ENCODE results near the gene MRPS34.
"Not testable (repeated sequence)": the region's sequence is repeated elsewhere in the genome, so short reads cannot be mapped to it uniquely, and the experiment has no call there.

The MRPS34 gene

DNA sequence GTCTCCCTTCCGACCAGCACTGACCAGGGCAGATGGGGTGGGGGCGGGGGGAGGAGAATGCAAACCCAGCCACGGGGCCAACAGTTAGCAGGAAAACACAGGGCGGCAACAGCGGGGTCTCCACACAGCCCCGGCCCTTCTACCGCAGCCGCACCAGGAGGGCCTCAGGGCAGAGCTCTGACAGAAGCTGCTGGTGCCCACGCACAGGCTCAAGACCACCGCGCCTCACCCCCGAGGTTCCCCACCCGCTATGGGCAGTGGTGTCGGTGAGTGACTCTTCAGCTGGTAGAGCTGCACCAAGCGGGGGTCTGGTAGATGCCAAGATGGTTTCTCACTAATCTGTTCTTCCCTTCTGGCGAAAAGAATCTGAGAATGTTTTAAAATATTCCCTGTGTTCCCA, 37.6 kb upstream of the MRPS34 start:
- no peak for TF ChIP-seq CTCF (IDR thresholded peaks at IDR 0.05; ENCODE audit: control insufficient read depth, extremely low read depth, insufficient read depth)
- no peak for DNase-seq (ENCODE audit: low read depth)
- H3K4me3 ChIP-seq (ENCODE audit: low read depth, low read length) = no peak overlapping the region

GRCh38 chr16:1810106-1810505, 37.2 kb upstream of the MRPS34 start:
- TF ChIP-seq CTCF (IDR thresholded peaks at IDR 0.05; ENCODE audit: control insufficient read depth, extremely low read depth, insufficient read depth) = no peak
- H3K4me3 ChIP-seq (ENCODE audit: low read depth, low read length) = no peak overlapping the region
- no peak for DNase-seq (ENCODE audit: low read depth)

DNA sequence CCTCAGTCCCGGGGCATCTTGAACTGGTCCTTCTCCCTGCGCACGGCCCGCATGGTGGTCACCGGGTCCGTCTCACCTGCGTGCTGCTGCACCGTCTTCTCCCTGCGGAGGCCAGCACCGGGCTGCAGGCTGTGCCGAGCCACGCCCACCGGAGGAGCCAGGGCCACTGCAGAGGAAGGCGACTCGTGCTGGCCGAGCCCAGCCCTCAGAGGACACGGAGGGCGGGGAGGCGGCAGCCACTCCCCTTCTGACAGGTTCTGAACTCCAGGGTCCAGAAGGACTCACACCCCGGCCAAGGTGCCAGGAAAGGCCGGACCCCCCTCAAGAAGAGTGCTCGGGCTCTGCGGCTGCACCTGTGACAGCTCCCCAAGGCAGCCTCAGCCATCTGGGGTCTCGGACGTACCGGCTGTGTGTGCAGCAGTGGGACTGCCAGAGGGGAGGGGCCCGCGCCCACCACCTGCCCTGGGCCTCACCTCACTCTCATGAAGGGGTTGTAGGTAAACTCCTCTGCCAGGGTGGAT, 36.4 kb upstream of the MRPS34 start:
- no peak for DNase-seq (ENCODE audit: low read depth)
- H3K4me3 ChIP-seq (ENCODE audit: low read depth, low read length) = no peak overlapping the region
- no peak for TF ChIP-seq CTCF (IDR thresholded peaks at IDR 0.05; ENCODE audit: control insufficient read depth, extremely low read depth, insufficient read depth)

- TF ChIP-seq CTCF (IDR thresholded peaks at IDR 0.05; ENCODE audit: control insufficient read depth, extremely low read depth, insufficient read depth) = no peak
- DNase-seq (ENCODE audit: low read depth) = no peak
- H3K4me3 ChIP-seq (ENCODE audit: low read depth, low read length) = no peak overlapping the region
These were observed 35.8 kb upstream of the MRPS34 start for GRCh38 chr16:1808691-1809090.

DNA sequence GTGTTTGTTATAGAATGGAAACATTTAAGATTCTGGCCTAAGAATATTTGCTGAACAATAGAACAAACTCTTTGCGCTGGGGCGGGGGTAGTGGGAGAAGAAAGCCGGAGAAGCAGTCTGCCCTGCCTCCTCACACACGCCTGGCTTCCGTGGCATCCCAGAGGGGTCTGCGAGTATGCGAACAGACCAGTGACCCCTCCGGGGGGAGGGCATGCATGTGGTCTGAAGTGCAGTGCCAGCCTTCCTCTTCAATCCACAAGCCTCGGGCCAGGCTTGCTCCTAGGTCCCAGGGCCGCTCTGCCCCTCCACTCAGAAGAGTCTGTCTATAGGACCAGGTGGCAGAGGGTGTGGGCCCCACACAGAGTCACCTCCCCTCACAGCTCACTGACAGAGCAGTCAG, 34.7 kb upstream of the MRPS34 start:
- H3K4me3 ChIP-seq (ENCODE audit: low read depth, low read length) = no peak overlapping the region
- DNase-seq (ENCODE audit: low read depth) = no peak
- no peak for TF ChIP-seq CTCF (IDR thresholded peaks at IDR 0.05; ENCODE audit: control insufficient read depth, extremely low read depth, insufficient read depth)

GRCh38 chr16:1800701-1801100, 27.8 kb upstream of the MRPS34 start:
- no peak for DNase-seq (ENCODE audit: low read depth)
- TF ChIP-seq CTCF (IDR thresholded peaks at IDR 0.05; ENCODE audit: control insufficient read depth, extremely low read depth, insufficient read depth) = no peak
- H3K4me3 ChIP-seq (ENCODE audit: low read depth, low read length) = no peak overlapping the region

DNA sequence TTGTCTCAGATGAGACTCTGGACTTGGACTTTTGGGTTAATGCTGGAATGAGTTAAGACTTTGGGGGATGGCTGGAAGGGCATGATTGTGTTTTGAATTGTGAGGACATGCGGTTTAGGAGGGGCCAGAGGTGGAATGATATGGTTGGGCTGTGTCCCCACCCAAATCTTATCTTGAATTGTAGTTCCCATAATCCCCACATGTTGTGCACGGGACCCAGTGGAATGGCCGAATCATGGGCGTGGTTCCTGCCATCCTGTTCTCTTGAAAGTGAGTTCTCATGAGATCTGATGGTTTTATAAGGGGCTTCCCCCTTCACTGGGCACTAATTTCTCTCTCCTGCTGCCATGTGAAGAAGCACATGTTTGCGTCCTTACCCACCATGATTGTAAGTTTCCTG, 26.3 kb upstream of the MRPS34 start:
- DNase-seq (ENCODE audit: low read depth); H3K4me3 ChIP-seq (ENCODE audit: low read depth, low read length): not testable (repeated sequence)
